Smooth muscle cell (in vitro differentiated cells): Measurements from ENCODE around the gene SLAMF9. TPM values are rescaled to one million over a fixed set of nuclear protein-coding genes. Genes with fewer than 3 reads are reported as not detected.

Experiments
- DNase-seq: peaks from one replicate; lab custom pipeline; 2025; ENCODE audit not compliant: unreplicated experiment; lab: John Stamatoyannopoulos, UW
- H2AFZ ChIP-seq: fragments of 200-600 bp; sonication (generic); 2 replicates; pipeline ENCODE4 v1.6.0; 2016; ENCODE audit warnings: antibody characterized with exemption, low read depth, mild to moderate bottlenecking
- H3F3A ChIP-seq: fragments of 200-600 bp; sonication (generic); 2 replicates; pipeline ENCODE4 v1.6.0; 2017; ENCODE audit warnings: antibody characterized with exemption, low read depth
- H3K27ac ChIP-seq: fragments of 200-600 bp; sonication (generic); 2 replicates; pipeline ENCODE4 v1.5.1; 2016; ENCODE audit warnings: low read depth, mild to moderate bottlenecking
- H3K27me3 ChIP-seq: fragments of 200-600 bp; sonication (generic); 2 replicates; pipeline ENCODE4 v1.6.1; 2016; ENCODE audit warnings: low read depth, mild to moderate bottlenecking
- H3K36me3 ChIP-seq: fragments of 200-600 bp; sonication (generic); 2 replicates; pipeline ENCODE4 v1.5.1; 2016; ENCODE audit warnings: low read depth
- H3K4me1 ChIP-seq: fragments of 200-600 bp; sonication (generic); 2 replicates; pipeline ENCODE4 v1.5.1; 2016; ENCODE audit warnings: low read depth
- H3K4me2 ChIP-seq: fragments of 200-600 bp; sonication (generic); 2 replicates; pipeline ENCODE4 v1.6.0; 2016; ENCODE audit warnings: mild to moderate bottlenecking
- H3K4me3 ChIP-seq: fragments of 200-600 bp; sonication (generic); 2 replicates; pipeline ENCODE4 v1.5.1; 2016; ENCODE audit warnings: mild to moderate bottlenecking
- H3K79me2 ChIP-seq: fragments of 200-600 bp; sonication (generic); 2 replicates; pipeline ENCODE4 v1.6.0; 2016; ENCODE audit warnings: low read depth, mild to moderate bottlenecking
- H3K9ac ChIP-seq: fragments of 200-600 bp; sonication (generic); 2 replicates; pipeline ENCODE4 v1.6.0; 2016; ENCODE audit warnings: low read depth
- H3K9me3 ChIP-seq: fragments of 200-600 bp; sonication (generic); replicated peaks from 2 replicates; pipeline ENCODE4 v1.5.1; 2016; ENCODE audit warnings: low read depth
- H4K20me1 ChIP-seq: fragments of 200-600 bp; sonication (generic); 2 replicates; pipeline ENCODE4 v1.6.0; 2016; ENCODE audit warnings: low read depth
- WGBS: methylation state at CpG from one replicate; pipeline ENCODE4 v1.1.7; 2016; ENCODE audit warnings: low lambda C conversion rate; 5-methylcytosine and 5-hydroxymethylcytosine counted together
- polyA plus RNA-seq: library from polyadenylated mRNA; unstranded; fragments of >200 nt; fragmentation: Nextera tagmentation; extraction: Ambion mirVana; gene quantifications from 2 replicates; pipeline ENCODE4 v1.2.1, GENCODE V29; 2016
- total RNA-seq: library from RNA; depleted of rRNA; stranded (reverse); fragments of >200 nt; gene quantifications from 2 replicates; pipeline ENCODE4 v1.2.3, GENCODE V29; 2014
- TF ChIP-seq, protein P1 (sequence below): fragments of 200-600 bp; sonication (generic); IDR thresholded peaks from 2 replicates; pipeline ENCODE4 v1.5.1; 2017; ENCODE audit warnings: borderline replicate concordance, mild to moderate bottlenecking, antibody characterized with exemption; ENCODE audit not compliant: insufficient read depth, poor library complexity, severe bottlenecking

The SLAMF9 gene
- total and polyA plus RNA-seq, 2 experiments from 2014 or later = 1.3 to 2.1 TPM

DNA sequence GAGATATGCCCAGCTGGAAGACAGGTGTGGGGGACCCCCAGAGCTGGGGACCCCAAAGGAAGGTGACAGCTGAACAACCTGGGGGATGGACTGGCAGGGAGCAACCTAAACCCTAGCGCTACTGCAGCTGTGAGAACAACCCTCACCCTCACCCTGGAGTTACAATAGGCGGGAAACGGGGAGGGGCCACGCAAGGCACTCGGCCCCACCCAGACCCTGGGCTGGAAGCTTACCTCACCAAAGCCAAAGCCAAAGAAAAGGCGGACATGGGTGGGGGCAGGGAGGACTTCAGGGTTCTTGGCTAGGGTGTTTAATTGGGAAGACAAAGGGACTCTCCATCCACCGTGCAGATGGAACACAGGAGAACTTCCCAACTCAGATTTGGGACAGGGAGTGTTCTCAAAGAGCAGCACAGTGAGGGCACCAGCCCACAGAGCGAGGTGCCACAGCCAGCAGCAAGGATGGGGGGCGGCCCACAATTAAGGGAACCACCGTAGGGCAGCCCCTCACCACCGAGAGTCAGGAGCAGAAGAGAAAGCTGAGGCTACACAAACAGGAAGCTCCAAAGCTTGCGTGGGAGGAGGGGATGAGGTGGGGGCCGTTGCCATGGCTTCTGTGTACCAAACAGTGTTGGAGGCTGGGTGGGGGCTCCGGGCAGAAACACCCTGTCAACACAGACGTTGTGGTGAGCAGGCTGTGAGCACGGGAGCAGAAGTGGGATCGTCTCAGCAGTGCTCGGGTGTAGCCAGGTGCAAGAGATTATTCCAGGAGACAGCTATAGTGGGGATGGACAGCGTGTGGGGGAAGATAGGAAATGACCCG is 30.6 kb downstream of the SLAMF9 start:
- TF ChIP-seq, protein P1, sequence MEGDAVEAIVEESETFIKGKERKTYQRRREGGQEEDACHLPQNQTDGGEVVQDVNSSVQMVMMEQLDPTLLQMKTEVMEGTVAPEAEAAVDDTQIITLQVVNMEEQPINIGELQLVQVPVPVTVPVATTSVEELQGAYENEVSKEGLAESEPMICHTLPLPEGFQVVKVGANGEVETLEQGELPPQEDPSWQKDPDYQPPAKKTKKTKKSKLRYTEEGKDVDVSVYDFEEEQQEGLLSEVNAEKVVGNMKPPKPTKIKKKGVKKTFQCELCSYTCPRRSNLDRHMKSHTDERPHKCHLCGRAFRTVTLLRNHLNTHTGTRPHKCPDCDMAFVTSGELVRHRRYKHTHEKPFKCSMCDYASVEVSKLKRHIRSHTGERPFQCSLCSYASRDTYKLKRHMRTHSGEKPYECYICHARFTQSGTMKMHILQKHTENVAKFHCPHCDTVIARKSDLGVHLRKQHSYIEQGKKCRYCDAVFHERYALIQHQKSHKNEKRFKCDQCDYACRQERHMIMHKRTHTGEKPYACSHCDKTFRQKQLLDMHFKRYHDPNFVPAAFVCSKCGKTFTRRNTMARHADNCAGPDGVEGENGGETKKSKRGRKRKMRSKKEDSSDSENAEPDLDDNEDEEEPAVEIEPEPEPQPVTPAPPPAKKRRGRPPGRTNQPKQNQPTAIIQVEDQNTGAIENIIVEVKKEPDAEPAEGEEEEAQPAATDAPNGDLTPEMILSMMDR = no peak
- peaks cover 16% of the 10 kb centered on the region for H3K4me1 ChIP-seq

DNA sequence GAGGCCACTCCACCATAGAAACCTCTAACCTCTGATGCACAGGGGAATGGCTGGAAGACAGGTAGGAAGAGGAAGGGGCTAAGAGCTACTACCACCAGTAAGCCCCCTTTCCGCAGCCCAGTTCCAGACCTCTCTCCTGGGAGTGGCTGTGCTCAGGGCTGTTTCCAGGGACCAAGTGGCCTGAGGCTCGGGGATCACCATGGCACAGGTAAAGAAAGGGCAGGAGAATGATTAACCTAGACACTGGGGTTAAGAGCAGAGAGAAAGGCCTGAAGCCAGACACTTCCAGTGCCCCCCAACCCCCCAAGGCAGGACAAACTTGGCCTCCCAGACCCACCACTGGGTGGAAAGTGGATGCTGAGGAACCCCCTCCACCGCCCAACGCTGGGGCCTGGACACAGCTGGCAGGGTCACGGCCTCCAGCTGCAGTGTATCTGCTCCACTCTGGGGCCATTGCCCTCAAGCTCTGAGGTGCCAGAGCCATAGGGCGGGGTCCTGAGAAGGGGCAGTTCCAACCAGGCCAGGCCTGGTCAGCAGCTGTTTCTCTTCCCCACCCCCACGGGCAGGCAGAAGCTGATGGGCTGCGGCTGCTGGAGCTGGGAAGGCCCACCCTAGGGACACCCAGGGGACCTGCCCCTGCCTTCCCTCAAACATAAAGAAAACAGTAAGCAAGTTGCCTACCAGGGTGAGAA is 31.4 kb downstream of the SLAMF9 start:
- TF ChIP-seq, protein P1 = no peak
- Histone ChIP-seq H3K4me3 (peak overlapping the region; percentile 69), H2AFZ (no peak overlapping the region), H3K27me3 (no peaks in the 10 kb centered on the region), H3K4me1 (peaks cover 17% of the 10 kb centered on the region), H4K20me1 (peaks cover 54% of the 10 kb centered on the region), H3K4me2 (peak overlapping the region; percentile 96), H3K27ac (peak overlapping the region; percentile 100), H3K9ac (peak overlapping the region; percentile 99), H3F3A (peaks cover 43% of the 10 kb centered on the region), H3K79me2 (peaks cover 54% of the 10 kb centered on the region), H3K36me3 (no peaks in the 10 kb centered on the region), H3K9me3 (no peaks in the 10 kb centered on the region)
- DNase-seq = no peak
- WGBS = 54% methylated on average over 8 of the region's 8 CpGs

More for the DNA sequence above, 30.6 kb downstream of the SLAMF9 start:
- 5% methylated on average over 20 of the region's 20 CpGs for WGBS
- Histone ChIP-seq H3K79me2 (peaks cover 54% of the 10 kb centered on the region), H3K4me2 (peak overlapping the region; percentile 96), H4K20me1 (peaks cover 46% of the 10 kb centered on the region), H3K36me3 (no peaks in the 10 kb centered on the region), H3K4me3 (peak overlapping the region; percentile 69), H2AFZ (no peak overlapping the region), H3K9ac (peak overlapping the region; percentile 99), H3K27ac (peak overlapping the region; percentile 100), H3K9me3 (no peaks in the 10 kb centered on the region), H3F3A (peaks cover 43% of the 10 kb centered on the region), H3K27me3 (no peaks in the 10 kb centered on the region)
- DNase-seq = peak; percentile 40

DNA sequence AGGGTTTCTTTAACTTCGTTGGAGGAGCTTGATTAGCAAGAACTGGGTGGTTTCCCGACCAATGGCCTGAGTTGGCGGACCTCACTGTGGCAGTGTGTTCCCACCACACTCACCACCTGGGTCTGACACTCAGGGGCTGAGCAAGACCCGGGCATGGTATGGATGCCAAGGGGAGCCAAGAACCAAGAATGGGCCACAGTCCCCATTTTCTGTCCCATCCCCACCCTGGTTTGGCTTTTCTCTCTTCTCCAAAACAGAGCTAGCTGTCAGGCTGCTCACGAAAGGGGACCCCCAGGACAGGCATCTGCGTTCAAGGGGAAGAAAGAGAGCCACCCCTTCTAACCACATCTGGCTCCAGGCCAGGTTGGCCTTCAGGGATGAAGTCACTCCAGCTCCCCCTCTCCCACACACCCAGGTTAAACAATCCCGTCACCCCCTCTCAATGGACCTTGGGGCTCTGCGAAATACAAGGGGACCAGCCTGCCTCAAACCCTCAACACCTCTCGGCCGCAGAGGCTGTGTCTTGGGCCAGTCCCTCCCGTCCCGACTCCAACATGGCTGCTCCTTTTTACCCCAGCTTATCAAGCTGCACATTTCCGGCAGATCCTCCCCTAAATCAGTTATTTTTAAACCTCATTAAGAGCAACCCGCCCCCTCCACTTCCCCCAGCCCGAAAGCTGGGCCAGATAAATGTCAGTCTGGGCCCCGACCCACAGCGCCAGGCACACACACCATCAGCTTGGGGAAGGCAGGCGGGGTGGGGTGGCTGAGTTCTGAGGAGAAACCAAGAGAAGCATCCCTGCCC is 32.1 kb downstream of the SLAMF9 start:
- H3K9me3 ChIP-seq = no peaks in the 10 kb centered on the region
- H3K36me3 ChIP-seq = no peaks in the 10 kb centered on the region
- 52% methylated on average over 18 of the region's 18 CpGs for WGBS
- TF ChIP-seq, protein P1 = no peak
- peaks cover 23% of the 10 kb centered on the region for H3K4me1 ChIP-seq
- H3K4me3 ChIP-seq = peak overlapping the region; percentile 69
- no peaks in the 10 kb centered on the region for H3K27me3 ChIP-seq
- peak overlapping the region; percentile 100 for H3K27ac ChIP-seq
- peaks cover 54% of the 10 kb centered on the region for H3K79me2 ChIP-seq
- H2AFZ ChIP-seq = no peak overlapping the region
- peaks cover 51% of the 10 kb centered on the region for H3F3A ChIP-seq
- H3K4me2 ChIP-seq = peak overlapping the region; percentile 96
- no peak for DNase-seq
- peaks cover 62% of the 10 kb centered on the region for H4K20me1 ChIP-seq
- peak overlapping the region; percentile 99 for H3K9ac ChIP-seq
